GM18870 (cell line): ENCODE data around the gene TMEM143.
"Not testable (repeated sequence)": the region's sequence is repeated elsewhere in the genome, so short reads cannot be mapped to it uniquely, and the experiment has no call there.

ENCODE experiments used
- ATAC-seq: cut with Tn5 transposase; IDR thresholded peaks from one replicate; pipeline ENCODE4 v1.9.1; 2021; ENCODE audit warnings: moderate library complexity; ENCODE audit not compliant: unreplicated experiment

TMEM143 gene

DNA sequence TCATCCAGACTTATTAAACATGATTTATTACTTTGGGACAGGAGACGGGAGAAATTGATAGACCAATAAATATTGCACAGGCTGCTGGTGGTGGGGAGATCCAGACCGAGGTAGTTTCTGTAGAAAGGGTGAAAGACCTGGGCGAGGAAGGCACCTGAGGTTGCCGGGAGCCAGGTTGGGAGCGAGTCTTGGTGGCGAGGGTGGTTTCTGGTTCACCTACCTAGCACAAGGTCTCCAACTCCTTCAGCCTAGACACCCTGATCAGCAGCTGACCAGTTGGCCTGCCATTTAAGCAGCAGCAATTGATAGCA, 31.4 kb downstream of the TMEM143 start:
- ATAC-seq: no peak

DNA sequence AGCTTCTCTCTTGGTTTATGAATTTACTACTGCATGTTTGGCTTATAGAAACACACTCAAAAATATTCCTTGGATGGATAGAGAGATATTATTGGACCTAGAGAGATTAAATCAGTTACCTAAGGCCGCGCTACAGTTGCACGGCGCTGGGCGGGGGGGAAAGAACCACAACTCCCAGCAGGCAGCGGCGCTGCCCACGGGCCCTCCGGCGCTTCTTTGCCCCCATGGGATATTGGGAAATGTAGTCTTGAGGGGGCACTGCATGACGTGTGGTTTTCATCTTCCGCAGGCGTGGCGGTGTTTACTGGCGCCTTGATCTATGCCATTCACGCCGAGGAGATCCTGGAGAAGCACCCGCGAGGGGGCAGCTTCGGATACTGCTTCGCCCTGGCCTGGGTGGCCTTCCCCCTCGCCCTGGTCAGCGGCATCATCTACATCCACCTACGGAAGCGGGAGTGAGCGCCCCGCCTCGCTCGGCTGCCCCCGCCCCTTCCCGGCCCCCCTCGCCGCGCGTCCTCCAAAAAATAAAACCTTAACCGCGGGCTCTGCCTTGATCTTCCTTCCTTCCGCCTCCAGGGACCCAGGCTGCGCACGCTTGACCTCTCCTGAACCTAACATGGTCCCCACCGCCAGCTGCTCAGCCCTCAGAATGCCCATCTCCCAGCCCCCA, 33.6 kb downstream of the TMEM143 start:
- no peak for ATAC-seq

DNA sequence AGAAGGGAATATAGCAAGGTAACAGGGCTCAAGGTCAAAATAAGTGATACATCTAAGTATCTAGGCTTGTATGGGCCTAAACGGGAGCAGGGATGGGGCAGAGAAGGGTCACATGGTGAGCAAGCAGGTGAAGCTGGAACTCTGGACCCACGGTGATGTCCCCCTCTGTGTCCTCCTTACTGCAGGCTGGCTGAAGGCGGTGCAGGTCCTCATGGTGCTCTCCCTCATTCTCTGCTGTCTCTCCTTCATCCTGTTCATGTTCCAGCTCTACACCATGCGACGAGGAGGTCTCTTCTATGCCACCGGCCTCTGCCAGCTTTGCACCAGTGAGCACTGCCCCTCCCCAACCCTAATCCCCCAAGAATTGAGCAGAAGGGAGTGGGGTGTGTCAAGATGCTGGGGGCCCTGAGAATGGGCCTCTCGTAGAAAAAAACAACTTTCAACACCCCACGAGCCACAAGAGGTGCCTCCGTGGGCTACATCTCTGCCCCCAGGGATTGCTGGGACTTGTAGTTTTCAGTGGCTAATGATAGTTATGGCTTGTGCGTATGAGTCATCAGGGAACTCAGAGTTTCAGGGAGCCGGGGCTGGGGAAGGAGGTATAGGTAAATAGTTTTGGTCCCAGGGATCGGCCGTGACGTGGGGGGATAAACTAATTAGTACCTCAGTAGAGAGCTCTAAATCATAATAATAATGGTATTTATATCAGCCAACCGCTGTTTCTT, 34.4 kb downstream of the TMEM143 start:
- ATAC-seq: no peak

DNA sequence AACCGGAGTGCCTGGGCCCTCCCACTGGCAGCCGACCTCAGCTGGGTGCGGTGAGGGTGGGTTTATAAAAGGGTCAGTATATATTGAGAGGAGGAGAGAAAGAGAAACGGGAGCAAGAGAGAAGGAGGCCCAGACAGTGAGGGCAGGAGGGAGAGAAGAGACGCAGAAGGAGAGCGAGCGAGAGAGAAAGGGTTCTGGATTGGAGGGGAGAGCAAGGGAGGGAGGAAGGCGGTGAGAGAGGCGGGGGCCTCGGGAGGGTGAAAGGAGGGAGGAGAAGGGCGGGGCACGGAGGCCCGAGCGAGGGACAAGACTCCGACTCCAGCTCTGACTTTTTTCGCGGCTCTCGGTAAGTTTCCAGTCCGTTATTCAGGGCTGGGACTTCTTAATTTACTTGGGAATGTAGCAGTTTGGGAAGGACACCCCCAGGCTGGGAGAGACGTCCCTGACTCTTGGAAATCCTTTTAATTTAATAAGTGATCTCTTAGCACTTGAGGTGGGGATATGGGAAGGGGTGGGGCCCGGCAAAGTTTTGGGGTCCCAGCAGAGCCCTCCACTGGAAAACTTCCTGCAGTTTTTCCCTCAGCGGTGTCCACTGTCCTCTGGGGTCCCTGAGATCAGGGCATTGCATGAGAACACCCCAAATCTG, 38.4 kb downstream of the TMEM143 start, which contains the start of gene EMP3:
EMP3 (plus strand) TSS at position 288 of the 646 bp plus-strand sequence. CDS start 1,293 bp downstream, outside the sequence.
- no peak for ATAC-seq

DNA sequence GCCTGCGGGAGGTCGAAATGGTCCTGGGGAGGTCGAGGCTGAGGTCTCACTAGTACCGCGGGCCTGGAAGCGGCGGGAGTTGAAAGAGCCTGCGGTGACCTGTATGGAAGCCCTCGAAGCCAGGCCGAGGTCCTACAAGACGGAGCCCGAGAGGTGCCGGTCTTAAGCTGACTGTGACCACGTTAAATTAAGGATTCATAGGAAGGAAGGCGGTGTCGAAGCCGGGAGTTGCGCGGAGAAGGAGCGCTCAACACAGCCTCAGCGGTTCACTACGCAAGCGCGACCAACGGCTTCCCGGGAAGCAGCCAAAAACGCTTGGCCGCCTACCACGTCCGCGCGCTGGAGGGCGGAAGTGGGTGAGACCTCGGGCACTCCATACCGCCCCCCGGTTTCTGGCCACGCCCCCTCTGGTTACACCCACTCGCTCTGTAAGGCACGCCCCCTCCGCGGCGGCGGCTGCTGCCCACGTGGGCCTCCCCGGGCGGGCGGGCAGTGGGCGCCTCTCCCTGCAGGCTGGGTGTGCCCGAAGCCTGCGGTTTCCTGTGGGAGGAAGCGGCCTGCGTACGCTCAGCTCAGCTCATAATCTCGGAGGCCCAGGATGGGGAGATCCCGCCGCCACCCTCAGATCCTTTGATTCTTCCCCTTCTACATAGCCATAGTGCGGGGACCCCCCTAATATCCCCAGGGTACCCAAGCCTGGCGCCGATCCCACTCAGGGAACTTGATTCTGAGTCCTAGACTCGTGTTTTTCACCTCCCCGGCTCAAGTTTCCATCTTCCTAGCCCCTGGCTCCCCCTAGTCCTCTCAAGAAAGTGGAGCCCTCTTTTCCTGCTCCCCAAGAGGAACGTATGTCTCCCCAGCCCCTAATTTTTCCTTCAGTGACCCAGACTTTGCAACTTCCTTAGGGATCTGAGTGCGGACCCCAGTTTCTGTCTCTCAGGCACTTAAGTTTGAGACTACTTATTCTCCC, 41.8 kb downstream of the TMEM143 start:
- ATAC-seq: peak; percentile 58

DNA sequence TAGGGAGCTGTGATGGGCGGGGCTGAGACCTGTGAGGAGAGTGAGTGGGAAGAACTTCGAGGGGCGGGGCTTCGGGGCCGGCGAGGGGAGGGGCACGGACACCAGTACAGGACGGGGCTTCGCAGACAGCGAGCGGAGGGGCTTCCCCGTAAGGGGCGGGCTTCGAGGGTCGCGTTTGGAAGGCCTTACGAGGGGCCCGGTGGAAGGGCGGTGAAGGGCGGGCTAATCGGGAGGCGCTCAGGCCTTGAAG, 42.4 kb downstream of the TMEM143 start:
- peak; percentile 30 for ATAC-seq

DNA sequence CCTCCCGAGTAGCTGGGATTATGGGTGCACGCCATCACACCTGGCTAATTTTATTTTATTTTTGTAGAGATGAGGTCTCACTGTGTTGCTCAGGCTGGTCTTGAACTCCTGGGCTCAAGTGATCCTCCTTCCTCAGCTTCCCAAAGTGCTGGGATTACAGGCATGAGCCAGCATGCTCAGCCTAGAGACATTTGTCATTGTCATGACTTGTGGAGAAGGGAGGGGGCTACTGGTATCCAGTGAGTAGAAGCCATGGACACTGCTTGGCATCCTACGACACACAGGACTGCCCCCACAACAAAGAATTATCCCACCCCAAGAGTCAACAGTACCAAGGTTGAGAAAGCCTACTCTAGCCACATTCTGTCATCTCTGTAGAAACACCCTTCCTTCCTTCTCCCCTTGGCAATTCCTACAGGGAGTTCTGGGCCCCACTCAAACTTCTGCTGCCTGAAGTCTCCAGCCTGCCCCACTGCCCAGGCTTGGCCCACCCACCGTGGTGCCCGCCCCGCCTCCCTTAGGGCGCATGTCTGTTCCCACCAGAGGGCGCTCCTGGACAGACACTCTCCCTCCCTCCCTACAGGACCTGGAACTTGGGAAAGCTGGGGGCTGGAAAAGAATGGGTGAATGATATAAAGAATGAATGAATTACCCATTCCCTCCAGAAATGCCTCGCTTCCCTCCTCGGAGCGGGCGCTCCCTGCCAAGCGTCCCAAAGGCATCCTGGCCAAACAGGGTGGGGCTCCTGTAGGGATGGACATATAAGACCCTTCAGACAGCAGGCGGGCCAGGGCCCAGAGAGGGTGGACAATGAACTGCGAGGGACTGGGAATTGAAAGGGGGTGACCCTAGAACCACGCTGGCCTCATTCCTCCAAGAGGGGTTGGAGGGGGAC, 43.8 kb downstream of the TMEM143 start:
- no peak for ATAC-seq

DNA sequence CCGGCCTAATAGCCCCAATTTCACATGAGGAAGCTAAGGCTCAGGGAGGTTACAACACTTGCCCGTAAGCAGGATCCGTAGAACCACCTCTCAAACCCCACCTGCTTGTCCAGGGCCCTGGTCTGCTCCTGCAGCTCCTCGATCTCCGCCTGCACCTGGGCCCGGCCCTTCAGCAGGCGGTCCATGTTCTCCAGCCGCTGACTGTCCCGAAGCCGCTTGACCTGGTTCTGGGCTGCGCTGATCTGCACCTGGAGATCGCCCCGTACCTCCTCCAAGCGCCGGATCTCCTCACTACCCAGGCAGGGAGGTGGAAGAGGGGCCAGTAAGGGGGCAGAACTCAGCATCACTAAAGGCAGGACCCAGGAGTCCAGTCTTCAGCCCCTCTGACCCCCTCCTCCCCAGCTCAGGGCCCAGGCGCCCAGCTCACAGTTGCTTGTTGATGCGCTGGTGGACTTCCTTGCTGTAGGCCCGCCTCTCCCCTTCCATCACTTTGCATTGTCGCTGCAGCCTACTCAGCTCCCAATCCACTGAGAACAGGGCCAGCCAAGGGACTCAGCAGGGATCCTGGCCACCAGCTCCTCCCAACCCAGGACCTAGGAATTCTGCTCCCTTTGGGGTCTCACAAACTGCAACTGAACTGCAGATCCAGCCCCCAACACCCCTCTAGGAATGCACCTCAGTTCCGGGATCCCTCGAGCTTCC, 45.3 kb downstream of the TMEM143 start:
- ATAC-seq: no peak

DNA sequence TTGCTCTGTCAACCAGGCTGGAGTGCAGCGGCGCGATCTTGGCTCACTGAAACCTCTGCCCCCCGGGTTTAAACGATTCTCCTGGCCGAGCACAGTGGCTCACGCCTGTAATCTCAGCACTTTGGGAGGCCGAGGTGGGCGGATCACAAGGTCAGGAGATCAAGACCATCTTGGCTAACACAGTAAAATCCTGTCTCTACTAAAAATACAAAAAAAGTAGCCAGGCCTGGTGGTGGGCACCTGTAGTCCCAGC, 46.1 kb downstream of the TMEM143 start:
- ATAC-seq: not testable (repeated sequence)

DNA sequence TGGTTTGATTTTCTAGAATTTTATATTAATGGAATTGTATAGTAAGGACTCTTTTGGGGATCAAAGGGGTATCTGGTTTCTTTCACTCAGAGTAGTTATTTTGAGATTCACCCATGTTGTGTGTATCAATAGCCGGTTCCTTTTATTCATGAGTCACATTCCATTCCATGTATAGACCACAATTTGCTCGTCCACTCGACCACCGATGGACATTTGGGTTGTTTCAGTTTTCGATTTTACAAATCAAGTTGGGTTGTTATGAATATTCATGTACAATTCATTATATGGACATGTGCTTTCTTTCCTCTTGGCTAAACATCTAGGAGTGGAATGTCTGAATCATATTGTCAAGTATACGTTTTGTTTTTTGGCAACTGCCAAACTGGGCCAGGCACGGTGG, 48.0 kb downstream of the TMEM143 start:
- ATAC-seq: no peak

DNA sequence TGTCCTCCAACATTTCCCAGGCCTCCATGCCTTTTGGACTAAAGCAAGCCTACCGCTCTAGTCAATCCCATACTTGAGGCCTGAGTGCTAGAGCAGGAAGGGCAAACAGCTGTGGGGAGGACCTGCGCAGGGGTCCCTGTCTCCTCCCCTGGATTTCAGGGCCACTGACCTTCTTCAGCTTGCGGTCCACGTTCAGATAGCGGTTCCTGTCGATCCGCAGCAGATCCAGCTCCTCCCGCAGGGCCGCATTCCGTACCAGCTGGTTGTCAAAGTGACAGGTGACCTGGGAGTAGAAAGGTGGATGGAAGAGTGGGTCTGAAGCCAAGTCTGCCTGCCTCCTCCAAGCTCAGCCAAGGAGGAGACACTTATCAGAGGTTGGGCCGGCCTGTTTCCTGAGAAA, 52.4 kb downstream of the TMEM143 start:
- no peak for ATAC-seq

DNA sequence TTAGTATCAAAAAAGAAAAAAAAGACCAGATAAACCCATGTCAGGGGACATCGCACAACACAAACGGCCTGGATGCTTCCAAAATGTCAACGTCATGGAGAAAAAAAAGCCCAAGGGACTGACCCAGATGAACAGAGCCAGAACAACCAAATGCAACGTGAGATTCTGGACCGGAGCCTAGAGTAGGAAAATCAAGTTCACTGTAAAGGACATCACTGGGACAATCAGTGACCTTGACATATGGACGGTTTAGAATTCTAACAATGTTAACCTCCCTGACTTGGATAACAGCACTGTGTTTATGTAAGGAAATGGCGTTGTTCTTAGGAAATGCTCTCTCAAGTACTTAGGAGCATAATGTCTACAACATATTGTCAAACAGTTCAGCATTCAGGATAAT, 53.5 kb downstream of the TMEM143 start:
- no peak for ATAC-seq

DNA sequence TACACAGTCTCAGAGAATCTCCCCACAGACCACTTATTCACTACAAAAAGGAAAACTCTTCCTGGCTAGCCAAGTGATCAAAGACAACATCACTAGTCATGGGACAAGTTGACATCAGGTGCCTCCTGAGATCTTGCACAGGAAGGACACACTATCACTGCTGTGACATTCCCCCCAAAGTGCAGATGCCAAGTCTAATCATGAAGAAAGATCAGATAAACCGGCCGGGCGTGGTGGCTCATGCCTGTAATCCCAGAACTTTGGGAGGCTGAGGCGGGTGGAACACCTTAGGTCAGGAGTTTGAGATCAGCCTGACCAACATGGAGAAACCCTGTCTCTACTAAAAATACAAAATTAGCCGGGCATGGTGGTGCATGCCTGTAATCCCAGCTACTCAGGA, 54.0 kb downstream of the TMEM143 start:
- ATAC-seq: not testable (repeated sequence)

DNA sequence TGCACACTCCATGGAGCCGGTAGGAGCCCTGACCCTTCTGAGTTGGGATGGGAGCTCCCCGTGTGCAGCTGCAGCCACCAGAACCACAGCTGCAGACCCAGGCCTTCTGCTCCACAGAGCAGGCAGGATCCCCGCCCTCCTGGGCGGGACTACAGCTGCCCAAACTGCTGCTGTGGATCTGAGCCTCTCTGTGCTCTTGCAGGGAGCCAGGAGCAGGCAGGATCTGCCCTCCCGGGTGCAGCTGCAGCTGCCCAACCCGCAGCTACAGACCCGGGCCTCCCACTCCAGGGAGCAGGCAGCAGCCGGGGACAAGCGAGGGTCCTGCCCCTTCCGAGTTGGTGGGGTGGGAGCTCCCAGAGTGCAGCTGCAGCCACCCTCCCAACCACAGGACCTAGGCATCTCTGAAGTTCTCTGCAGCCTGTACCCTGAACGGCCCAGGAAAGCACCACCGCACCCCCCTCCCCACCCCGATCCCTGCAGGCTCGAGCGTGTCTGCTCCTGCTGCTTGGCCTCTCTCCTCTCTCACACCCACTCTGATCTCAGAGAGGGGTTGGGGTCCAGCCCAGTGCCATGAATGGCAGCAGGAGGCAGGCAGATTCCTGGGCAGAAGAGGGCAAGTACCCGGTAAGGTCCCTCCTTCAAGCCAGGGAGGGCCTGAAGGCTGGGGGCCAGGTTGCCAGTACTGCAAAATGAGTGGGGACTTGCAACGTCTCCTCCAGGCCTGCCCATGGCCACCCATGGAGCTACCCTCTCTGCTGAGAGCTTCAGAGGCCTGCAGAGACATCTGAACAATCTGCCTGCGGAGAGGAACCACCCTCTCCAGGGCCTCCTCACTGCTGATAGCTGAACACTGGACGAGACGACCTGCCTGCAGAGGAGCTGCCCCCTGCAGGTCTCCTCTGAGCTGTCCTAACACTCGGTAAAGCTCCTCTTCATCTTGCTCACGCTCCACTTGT, 54.8 kb downstream of the TMEM143 start:
- no peak for ATAC-seq

DNA sequence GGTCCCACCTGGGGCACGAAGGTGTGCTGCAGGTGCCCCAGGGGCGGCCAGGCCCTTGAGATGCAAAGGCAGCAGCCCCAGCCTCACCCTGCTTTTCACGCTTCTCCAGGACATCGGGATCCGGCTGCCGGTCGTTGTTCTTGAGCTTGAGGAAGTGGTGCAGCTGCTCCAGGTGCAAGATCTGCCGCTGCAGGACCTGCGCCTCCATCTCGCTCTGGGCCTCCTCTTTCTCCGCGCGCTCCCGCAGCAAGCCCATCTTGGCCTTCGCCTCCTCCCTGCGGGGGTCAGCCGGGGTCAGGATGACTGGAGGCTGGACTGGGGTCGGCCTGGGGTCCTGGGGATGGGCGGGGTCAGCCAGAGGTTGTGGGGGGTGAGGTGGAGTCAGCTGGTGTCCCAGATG, 59.9 kb downstream of the TMEM143 start:
- no peak for ATAC-seq

DNA sequence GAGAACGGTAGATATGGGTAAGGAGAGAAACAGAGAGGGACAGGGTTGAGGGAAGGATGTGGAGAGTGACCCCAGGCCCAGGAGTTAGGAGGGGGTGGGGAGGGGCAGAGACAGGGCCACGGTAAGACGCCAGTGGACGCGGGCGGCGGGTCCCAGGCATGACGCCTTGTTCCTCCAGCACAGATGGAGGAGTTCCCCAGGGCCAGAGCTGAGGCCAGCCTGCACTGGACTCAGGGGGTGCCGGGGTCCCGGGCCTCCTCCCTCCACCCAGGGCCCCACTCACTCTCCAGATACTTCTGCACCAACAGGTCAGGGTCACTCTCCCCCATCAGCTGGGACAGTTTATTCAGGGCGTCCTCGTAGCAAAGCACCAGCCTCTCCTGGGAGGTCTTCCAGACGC, 60.4 kb downstream of the TMEM143 start:
- no peak for ATAC-seq

DNA sequence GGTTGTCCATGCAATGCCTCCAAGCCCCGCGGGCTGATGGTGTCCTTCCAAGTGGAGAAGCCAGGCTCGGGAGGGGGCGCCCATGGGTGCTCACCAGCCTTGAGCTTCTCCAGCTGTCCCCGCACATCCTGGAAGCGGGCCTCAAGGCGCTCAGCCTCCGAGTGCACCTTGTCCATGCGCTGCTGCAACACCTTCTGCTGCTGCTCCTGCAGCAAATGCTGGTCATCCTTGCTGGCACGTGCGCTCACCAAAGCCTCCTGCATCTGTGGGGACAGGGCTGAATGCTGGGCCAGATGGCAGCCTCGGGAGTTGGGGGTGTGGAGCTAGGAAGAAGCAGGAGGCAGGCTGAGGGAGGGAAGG, 61.2 kb downstream of the TMEM143 start:
- ATAC-seq: no peak

DNA sequence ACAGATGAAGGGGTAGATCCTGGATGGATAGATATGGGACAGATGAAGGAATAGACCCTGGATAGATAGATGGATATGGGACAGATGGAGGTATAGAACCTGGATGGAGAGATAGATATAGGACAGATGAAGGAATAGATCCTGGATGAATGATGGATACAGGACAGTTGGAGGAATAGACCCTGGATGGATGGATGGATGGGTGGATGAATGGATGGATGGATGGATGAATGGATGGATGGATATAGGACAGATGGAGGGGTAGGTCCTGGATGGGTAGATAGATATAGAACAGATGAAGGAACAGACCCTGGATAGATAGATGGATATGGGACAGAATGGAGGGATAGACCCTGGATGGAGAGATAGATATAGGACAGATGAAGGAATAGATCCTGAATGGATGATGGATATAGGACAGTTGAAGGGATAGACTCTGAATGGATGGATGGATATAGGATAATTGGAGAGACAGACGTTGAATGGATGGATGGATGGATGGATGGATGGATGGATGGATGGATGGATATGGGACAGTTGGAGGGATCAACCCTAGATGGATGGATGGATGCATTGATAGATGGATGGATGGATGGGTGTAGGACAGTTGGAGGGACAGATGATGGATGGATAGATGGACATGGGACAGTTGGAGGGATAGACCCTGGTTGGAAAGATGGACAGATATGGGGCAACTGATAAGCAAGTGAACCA, 61.7 kb downstream of the TMEM143 start:
- ATAC-seq: no peak
